Effector memory CD4-positive, alpha-beta T cell (primary cell): ENCODE measurements around the gene STBD1.
"Not testable (repeated sequence)": the region's sequence is repeated elsewhere in the genome, so short reads cannot be mapped to it uniquely, and the experiment has no call there.

ENCODE experiments used
- DNase-seq, 3 donors: peaks; one replicate each; pipeline ENCODE4 v3.0.0-alpha.2; 2020
- H3K27ac ChIP-seq: 2 replicates; pipeline ENCODE4 v1.7.0; 2013; ENCODE audit warnings: mild to moderate bottlenecking, low read length, moderate library complexity; ENCODE audit not compliant: insufficient read depth, poor library complexity, severe bottlenecking
- H3K27me3 ChIP-seq: replicated peaks from 2 replicates; pipeline ENCODE4 v1.7.0; 2013; ENCODE audit warnings: mild to moderate bottlenecking, low read length; ENCODE audit not compliant: insufficient read depth, control insufficient read depth, poor library complexity, severe bottlenecking
- H3K36me3 ChIP-seq: 2 replicates; pipeline ENCODE4 v1.7.0; 2013; ENCODE audit warnings: mild to moderate bottlenecking, low read length, moderate library complexity; ENCODE audit not compliant: control insufficient read depth, insufficient read depth
- H3K4me1 ChIP-seq: 2 replicates; pipeline ENCODE4 v1.7.0; 2013; ENCODE audit warnings: low read length, mild to moderate bottlenecking; ENCODE audit not compliant: control insufficient read depth, insufficient read depth, poor library complexity, severe bottlenecking
- H3K4me3 ChIP-seq: 2 replicates; pipeline ENCODE4 v1.7.0; 2013; ENCODE audit warnings: low read length, low read depth, mild to moderate bottlenecking; ENCODE audit not compliant: insufficient read depth, poor library complexity, severe bottlenecking
- H3K9me3 ChIP-seq: 2 replicates; pipeline ENCODE4 v1.7.0; 2013; ENCODE audit warnings: mild to moderate bottlenecking, low read length, moderate library complexity; ENCODE audit not compliant: control insufficient read depth

STBD1 gene

DNA sequence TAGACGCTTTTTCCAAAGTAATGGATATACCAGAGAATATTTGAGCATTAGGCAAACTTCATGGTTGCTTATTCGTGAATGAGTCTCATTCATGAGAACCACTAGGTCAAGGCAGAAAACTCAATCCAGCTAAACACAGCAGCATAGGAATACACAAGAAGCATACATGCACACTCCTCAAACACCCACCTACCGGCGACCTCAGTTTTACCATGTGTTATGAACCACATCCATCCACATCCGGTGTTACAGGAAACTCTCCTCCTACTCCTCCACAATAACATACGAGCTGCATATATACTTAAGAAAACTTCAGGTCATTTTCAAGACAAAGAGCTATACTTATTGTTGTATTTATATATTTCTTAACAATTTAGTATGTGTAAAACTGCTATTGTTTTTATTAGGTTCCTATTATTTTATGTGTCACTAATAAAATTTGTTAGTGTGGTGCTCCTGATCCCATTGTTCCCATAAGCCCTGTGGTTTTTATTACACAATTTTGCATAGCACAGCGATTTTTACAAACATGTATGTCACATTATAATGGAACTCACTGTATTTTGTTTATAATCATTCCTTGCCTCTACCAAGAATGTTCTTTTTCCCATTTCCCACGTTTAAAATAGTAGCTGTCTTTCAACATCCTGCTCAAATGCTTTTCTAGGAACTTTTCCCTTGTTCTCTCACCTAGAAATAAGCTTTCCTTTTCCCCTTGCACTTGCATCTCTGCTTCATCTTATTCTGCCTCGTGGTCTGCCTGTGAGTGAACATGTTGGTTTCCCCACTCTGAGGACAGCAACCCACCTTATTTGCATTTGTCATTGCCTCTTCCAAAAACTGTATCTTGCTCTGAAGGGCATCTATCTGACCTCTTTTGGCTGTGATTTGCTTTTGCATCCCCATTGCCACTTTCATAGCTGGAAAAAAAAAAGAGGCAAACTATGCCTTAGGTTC lies 48.3 kb downstream of the STBD1 start:
- H3K36me3 ChIP-seq = no peaks in the 10 kb centered on the region
- H3K27me3 ChIP-seq = no peaks in the 10 kb centered on the region
- H3K27ac ChIP-seq = no peak overlapping the region
- H3K9me3 ChIP-seq = no peaks in the 10 kb centered on the region
- no peak for DNase-seq
- H3K4me1 ChIP-seq = no peaks in the 10 kb centered on the region
- no peak overlapping the region for H3K4me3 ChIP-seq

GRCh38 chr4:76357981-76358380 lies 51.4 kb downstream of the STBD1 start:
- H3K4me3 ChIP-seq = no peak overlapping the region
- H3K27me3 ChIP-seq = no peaks in the 10 kb centered on the region
- no peaks in the 10 kb centered on the region for H3K4me1 ChIP-seq
- H3K9me3 ChIP-seq = no peaks in the 10 kb centered on the region
- no peaks in the 10 kb centered on the region for H3K36me3 ChIP-seq
- H3K27ac ChIP-seq = no peak overlapping the region
- DNase-seq = no peak

DNA sequence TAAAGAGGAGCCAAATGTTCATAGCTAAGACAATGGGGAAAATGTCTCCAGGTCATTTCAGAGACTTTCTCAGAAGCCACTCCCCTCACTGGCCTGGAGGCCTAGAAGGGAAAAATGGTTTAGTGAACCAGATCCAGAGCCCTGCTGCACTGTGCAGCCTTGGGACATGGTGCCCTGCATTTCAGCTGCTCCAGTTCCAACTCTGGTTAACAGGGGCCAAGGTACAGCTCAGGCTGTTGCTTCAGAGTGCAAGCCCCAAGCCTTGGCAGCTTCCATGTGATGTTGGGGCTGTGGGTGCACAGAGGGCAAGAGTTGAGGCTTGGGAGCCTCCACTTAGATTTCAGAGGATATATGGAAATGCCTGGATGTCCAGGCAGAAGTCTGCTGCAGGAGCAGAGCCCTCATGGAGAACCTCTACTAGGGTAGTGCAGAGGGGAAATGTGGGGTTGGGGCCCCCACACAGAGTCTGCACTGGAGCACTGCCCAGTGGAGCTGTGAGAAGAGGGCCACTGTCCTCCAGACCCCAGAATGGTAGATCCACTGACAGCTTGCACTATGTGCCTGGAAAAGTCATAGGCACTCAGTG lies 53.4 kb downstream of the STBD1 start:
- not testable (repeated sequence) for H3K27me3 ChIP-seq, H3K36me3 ChIP-seq, H3K9me3 ChIP-seq, H3K4me1 ChIP-seq, H3K4me3 ChIP-seq, DNase-seq, H3K27ac ChIP-seq
